GM18505 (cell line): ENCODE results near the gene PCGF2.

Experiments
- ATAC-seq: cut with Tn5 transposase; IDR thresholded peaks from one replicate; pipeline ENCODE4 v1.9.1; 2021; ENCODE audit not compliant: unreplicated experiment
- POLR2A ChIP-seq: IDR thresholded peaks from 4 replicates; pipeline ENCODE4 v1.6.1; 2011; ENCODE audit warnings: borderline replicate concordance; ENCODE audit not compliant: insufficient read depth, insufficient read length; ENCODE audit errors: extremely low read depth

The PCGF2 gene

DNA sequence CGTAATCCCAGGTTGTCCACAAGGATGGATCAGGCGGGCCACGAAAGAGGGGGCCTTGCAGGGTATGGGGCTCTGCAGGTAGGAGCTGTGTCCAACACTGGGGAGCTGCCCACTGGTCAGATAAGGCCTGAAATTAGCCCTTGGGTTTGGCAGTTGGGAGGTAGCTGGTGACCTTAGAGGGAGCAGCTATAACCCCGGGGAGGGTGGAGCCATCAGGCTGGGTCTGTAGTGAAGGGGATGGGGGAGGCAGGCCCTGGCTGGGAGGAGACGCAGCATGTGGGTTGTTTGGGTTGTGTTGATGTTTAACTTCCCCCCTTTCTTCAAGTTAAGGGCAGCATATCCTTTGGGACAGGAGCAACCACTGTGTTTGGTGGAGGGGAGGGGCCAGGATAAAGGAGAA lies 37.2 kb downstream of the PCGF2 start:
- TF ChIP-seq POLR2A = no peak

DNA sequence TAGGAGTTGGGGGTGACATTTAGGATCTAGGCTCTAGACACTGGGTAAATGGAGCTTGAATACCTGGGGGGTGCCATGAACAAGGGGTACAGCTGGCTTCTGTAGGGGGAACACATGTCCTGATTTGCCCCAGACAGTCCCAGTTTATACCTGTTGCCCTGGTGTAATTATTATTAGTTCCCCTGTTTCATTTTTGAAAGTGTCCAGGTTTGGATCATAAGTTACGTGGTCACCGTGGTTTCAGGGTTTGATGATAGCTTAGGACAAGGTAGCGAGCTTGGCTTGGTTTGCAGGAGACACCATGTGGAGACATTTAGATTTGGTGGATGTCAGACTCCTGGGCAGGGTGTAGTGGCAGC lies 37.6 kb downstream of the PCGF2 start:
- no peak for TF ChIP-seq POLR2A
- ATAC-seq = no peak

More for the DNA sequence above, 37.2 kb downstream of the PCGF2 start:
- no peak for ATAC-seq

DNA sequence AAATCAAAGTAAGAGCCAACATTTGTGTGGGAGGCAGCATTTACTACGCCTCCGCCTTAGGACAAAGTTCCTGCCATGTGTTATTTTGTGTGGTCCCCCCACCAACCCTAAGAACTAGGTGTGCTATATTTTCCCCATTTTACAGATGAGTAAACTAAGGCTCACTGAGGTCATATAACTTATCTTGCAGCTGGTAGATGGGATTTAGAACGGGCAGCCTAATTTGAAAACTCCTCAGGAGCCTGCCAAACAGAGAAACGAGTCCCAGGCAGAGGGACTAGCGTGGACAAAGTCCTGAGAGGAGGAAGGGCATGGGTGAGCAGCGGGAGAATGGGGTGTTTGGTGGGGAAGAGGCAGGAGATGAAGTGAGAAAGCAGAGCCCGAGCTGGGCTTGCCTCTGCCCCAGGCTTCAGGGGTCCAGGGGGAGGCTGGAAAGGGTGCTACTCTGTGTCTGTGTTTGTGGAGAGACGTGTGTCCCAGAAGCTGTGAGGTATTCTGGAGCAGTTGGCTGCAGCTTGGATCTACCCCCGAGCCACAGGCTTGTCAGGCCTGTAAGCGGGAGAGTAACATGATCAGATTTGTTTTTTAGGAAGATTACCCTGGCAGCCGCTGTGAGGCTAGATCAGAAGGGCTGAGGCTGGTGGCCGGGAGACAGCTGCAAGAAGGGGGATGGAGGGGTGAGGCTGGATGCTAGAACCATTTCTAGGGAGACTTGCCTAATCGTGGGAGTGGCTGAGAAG lies 38.1 kb downstream of the PCGF2 start:
- ATAC-seq = no peak
- TF ChIP-seq POLR2A = no peak

DNA sequence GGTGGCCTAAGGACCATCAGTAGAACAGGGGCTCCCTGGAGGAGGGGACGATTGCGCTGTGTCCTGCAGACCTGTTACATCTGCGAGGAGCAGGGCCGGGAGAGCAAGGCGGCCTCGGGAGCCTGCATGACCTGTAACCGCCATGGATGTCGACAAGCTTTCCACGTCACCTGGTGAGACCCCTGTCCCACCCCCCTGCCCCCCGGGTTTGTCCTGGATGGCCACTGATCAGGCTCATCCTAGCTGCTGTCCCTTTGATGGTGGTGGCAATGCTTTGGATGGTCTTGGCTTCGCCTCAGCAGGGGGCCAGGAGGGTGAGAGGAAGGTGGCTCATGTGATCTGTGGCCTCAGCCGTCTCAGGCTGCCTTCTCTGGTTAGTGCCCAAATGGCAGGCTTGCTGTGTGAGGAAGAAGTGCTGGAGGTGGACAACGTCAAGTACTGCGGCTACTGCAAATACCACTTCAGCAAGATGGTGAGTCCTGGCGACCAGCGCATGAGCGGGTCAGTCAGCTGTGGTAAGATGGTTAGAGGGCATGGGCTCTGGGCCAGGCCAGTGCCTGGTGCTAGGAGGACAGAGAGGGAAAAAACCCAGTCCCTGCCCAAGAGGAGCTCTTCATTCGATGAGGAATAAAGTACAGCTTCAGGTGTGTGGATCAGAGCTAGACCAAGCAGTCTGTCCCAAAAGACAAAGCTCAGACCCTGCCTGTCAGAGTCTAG lies 38.9 kb downstream of the PCGF2 start:
- no peak for TF ChIP-seq POLR2A
- ATAC-seq = no peak

DNA sequence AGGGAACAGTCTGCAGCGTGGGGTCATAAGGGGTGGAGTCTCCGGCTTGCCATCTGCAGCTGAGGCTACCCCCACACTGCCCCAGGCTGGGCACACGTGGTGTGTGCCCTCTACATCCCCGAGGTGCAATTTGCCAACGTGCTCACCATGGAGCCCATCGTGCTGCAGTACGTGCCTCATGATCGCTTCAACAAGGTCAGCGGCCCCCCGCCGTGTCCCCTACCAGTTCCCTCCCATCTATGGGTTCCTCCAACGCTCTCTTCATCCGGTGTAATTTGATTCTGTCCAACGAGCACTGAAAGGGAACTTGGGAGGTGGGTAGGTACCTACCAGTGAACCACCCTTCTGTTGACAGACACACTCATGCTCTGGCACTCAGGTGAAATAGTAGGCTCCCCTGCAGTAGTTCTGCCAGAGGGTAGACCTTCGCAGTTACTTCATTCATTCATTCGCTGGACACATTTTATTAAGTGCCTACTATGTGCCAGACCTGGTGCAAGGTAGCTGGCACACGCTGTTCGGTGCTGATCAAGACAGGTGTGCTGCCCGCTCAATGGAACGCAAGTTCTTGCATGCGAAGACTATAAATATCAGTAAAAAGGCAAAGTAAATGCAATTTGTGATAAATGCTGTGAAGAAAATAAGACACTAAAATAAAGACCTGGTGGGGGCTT lies 40.3 kb downstream of the PCGF2 start:
- ATAC-seq = no peak
- TF ChIP-seq POLR2A = no peak

DNA sequence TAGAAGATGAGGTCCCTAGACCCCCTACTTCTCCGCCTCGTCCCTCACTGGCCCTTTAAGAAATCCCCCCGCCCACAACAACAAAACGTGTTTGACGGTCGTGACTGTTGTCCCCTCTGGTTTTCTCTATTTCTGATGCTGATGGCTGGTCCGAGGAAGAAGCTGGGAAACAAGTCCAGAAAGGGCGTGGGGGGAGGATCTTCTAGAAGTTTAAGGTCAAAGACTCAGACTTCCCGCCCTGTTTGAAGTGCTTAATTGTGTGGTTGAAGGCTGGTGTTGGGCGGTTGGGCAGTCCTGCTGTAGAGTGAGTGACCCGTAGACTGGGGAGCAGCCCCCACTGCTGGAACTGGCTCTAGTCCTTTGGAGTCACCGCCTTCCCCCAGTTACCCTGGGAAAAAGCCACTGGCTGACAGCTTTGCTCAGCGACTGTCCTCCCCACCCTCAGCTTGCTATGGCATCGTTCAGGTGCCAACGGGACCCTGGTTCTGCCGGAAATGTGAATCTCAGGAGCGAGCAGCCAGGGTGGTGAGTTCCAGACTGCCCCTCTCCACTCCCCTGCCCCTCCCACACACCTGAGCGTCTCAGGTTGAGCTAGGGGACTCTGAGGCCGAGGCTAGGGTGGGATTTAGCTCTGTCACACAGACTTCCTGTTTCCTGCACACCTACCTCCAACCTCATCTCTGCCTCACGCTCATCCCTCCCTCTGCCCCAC lies 41.5 kb downstream of the PCGF2 start:
- no peak for TF ChIP-seq POLR2A
- ATAC-seq = no peak

DNA sequence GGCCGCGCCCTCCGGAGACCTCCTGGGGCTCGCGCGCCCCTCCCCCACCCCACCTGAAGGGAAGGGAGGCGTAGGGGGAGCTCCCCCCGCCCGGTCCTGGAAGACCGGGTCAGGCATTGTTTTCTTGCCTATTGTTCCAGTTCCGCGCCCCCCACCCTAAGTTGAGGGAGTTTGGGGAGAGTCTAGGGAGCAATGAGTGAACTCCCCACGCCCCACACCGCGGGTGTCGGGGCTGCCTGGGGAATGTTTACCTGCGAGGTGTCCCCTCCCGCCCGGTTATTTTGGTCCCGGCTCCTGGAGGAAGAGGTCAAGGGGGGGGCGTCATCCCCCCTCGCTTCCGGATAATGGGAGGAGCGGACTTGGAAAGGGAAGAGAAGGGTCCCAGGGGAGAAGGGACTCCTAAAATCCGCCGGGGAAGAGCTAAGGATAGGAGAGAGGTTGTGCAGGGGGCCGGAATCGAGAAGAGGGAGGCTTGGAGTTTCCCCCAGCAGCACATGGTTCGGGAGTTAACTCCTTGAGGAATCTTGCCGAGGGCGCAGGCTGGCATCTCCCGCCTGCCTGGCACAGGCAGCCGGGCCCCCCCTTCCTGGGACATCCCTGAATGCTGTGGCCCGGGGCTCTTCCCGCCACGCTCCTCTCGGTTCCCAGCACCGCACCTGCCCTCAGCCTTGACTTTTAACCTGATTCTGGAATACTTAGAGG lies 42.2 kb downstream of the PCGF2 start:
- TF ChIP-seq POLR2A = no peak
- no peak for ATAC-seq

DNA sequence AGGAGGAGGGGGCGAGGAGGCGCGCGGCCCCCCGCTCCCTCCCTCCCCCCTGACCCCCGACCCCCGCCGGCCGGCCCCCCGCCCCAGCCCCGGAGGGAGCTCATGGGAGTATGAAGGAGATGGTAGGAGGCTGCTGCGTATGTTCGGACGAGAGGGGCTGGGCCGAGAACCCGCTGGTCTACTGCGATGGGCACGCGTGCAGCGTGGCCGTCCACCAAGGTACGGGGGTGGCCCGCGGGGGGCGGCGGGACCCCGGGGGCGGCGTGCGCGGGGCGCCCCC lies 42.7 kb downstream of the PCGF2 start:
- no peak for ATAC-seq
- no peak for TF ChIP-seq POLR2A

DNA sequence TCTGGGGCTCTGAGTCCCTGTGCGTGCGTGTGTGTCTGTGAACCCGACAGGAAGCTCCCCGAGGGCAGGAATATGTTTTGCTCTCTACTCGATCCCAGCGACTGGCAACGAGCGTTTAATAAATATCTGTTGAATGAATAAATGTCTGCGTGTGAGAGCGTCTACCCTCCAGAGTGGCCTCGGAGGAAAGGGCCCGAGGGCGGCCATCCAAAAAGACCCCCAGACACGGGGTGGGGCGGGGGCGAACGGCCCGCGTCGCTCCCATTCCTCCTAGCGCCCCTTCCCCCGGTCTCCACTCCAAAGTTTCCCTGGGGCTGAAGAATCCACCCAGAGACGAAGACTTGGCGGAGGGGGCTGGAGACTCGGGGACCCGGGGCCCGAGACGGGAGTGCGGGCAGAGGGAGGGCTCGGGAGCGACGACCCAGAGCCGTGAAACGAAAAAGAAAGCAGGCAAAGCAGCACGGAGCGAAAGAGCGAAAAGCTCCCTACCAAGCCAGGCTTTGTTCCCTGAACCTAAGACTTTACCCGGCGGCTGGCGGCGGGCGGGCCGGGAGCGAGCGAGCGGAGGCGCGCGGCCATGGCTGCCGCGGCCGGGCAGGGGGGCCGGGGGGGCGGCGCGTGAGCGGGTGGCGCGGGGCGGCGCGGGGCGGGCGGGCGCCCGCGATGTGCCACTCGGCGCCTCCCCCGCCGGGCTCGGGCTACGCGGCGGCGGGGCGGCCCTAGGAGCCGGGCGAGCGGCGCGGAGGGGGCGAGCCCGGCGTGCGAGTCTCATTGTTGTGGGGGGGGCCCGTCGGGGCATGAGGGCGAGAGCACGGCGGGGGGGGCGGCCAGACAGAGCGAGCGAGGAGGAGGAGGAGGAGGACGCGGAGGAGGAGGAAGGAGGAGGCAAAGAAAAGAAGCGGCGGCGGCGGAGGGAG lies 43.3 kb downstream of the PCGF2 start, which contains the start of gene MLLT6:
MLLT6 (plus strand) TSS at position 668 of the 917 bp plus-strand sequence. CDS start 360 bp downstream, outside the sequence.
- peak; percentile 47 for TF ChIP-seq POLR2A
- ATAC-seq = no peak

DNA sequence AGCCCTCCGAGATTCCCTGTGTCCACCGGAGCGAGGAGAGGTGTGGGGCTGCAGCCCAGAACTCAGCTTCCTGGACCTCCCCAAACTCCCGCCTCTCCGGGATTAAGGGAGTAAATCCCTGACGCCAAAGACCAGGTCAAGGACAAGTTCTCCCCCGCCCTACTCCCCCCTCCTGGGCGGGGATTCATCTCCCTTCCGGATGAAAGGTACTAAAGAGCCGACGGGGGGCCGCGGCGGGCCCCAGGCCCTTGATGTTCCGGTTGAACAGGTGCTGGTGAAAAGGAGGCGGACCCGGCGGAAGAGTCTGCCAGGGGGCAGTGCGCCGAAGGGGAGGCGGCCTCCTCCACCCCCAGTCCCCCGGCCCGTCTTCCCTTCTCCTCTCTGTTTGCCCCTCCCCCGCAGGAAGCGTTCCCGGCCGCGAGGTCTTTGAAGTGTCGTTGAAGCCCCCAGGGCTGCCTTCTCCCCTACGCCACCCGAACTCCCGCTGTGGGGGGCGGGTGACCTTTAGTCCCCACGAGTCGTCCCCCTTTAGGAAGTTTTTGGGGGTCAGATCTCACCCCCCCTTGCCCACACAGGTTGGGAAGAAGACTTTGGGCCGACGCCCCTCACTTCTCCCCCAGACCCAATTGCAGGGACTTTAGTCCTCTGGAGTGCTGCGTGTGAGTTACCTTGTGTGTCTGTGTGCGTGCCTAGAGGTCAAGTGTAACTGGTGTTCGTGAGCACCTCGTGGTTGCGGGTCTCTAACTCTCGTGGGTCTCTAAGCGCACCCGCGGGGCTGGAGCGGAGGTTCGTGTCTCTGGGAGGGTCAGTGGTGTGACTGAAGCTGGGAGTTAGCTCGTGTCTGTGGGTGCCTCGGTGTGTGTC lies 44.2 kb downstream of the PCGF2 start:
- peak; percentile 59 for TF ChIP-seq POLR2A
- no peak for ATAC-seq
